Jurkat, Clone E6-1 (cell line): ENCODE data around the gene CYSTM1.

Source experiments
- DNase-seq: peaks from one replicate; pipeline ENCODE4 v3.0.0-alpha.2; 2011; ENCODE audit warnings: low read depth, low spot score
- H3K4me3 ChIP-seq: 2 replicates; pipeline ENCODE4 v1.5.1; 2011; ENCODE audit warnings: mild to moderate bottlenecking, low read length, control low read depth, moderate library complexity

CYSTM1 gene

GRCh38 chr5:140244525-140245025 lies 69.6 kb downstream of the CYSTM1 start:
- no peak overlapping the region for H3K4me3 ChIP-seq
- peak; percentile 45 for DNase-seq

- no peak overlapping the region for H3K4me3 ChIP-seq
- DNase-seq: no peak
Measured at GRCh38 chr5:140245341-140245740, 70.4 kb downstream of the CYSTM1 start.

GRCh38 chr5:140245926-140246325 lies 70.9 kb downstream of the CYSTM1 start:
- H3K4me3 ChIP-seq: no peak overlapping the region
- no peak for DNase-seq

GRCh38 chr5:140246378-140247122 lies 71.6 kb downstream of the CYSTM1 start:
- DNase-seq: no peak
- no peak overlapping the region for H3K4me3 ChIP-seq

- DNase-seq: no peak
- H3K4me3 ChIP-seq: no peak overlapping the region
Measured at GRCh38 chr5:140248414-140248813, 73.4 kb downstream of the CYSTM1 start.

- peak; percentile 39 for DNase-seq
- H3K4me3 ChIP-seq: no peak overlapping the region
Measured at GRCh38 chr5:140249536-140249935, 74.5 kb downstream of the CYSTM1 start.

GRCh38 chr5:140250386-140250785 lies 75.4 kb downstream of the CYSTM1 start:
- H3K4me3 ChIP-seq: no peak overlapping the region
- no peak for DNase-seq

- H3K4me3 ChIP-seq: no peak overlapping the region
- peak; percentile 76 for DNase-seq
Measured at GRCh38 chr5:140251527-140251973, 76.6 kb downstream of the CYSTM1 start.

- no peak overlapping the region for H3K4me3 ChIP-seq
- no peak for DNase-seq
Measured at GRCh38 chr5:140252470-140253126, 77.6 kb downstream of the CYSTM1 start.

- DNase-seq: no peak
- H3K4me3 ChIP-seq: no peak overlapping the region
Measured at GRCh38 chr5:140253985-140254384, 79.0 kb downstream of the CYSTM1 start.

- DNase-seq: no peak
Measured at GRCh38 chr5:140255460-140256157, 80.6 kb downstream of the CYSTM1 start.

GRCh38 chr5:140256726-140257125 lies 81.7 kb downstream of the CYSTM1 start:
- DNase-seq: no peak
- H3K4me3 ChIP-seq: no peak overlapping the region

More at GRCh38 chr5:140255460-140256157, 80.6 kb downstream of the CYSTM1 start:
- H3K4me3 ChIP-seq: no peak overlapping the region

- no peak overlapping the region for H3K4me3 ChIP-seq
- DNase-seq: no peak
Measured at GRCh38 chr5:140258016-140258415, 83.0 kb downstream of the CYSTM1 start.

- no peak overlapping the region for H3K4me3 ChIP-seq
- no peak for DNase-seq
Measured at GRCh38 chr5:140258873-140259272, 83.9 kb downstream of the CYSTM1 start.

- H3K4me3 ChIP-seq: no peak overlapping the region
- no peak for DNase-seq
Measured at GRCh38 chr5:140259500-140259899, 84.5 kb downstream of the CYSTM1 start.

- DNase-seq: no peak
Measured at GRCh38 chr5:140260089-140260656, 85.2 kb downstream of the CYSTM1 start.

GRCh38 chr5:140261403-140262171 lies 86.6 kb downstream of the CYSTM1 start:
- no peak for DNase-seq
- H3K4me3 ChIP-seq: no peak overlapping the region

More at GRCh38 chr5:140260089-140260656, 85.2 kb downstream of the CYSTM1 start:
- no peak overlapping the region for H3K4me3 ChIP-seq

- DNase-seq: no peak
- no peak overlapping the region for H3K4me3 ChIP-seq
Measured at GRCh38 chr5:140262221-140262620, 87.2 kb downstream of the CYSTM1 start.

- DNase-seq: no peak
- H3K4me3 ChIP-seq: no peak overlapping the region
Measured at GRCh38 chr5:140262839-140263238, 87.9 kb downstream of the CYSTM1 start.
